ENCODE results near the gene TRIM17.

DNA sequence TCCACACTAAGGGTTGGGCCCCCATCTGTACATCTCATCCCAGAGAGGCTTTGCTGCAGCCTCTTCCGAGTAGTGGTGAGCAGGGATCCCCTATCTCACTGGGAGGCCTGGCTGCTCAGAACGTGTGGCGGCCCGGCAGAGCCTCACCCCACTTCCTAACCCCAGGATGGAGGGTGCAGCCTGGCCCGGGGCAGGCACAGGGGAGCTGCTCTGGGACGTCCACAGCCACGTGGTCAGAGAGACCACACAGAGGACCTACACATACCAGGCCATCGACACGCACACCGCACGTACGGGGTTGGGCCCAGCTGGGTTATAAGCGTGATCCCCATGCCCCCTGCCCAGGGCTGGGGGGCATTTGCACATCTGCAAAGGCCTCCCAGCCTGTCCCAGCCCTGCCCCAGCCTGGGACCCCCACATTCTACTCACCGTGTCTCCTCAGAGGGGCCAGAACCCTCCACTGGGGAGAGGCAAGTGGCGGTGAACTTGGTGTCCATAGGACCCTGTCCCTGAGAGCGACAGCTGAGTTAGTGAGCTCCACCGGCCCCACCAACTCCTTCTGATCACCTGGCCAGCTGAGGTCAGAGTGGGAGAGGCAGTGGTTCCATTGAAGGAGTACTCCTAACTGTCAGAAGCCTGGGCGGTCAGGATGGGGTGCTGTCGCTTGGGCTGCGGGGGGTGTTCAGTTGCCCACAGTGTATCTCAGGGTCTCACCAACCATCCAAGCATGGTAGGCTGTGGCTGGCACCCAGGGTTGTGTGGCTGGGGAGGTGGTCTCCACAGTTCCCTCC lies 51.2 kb downstream of the TRIM17 start:
- TF ChIP-seq, protein P1, sequence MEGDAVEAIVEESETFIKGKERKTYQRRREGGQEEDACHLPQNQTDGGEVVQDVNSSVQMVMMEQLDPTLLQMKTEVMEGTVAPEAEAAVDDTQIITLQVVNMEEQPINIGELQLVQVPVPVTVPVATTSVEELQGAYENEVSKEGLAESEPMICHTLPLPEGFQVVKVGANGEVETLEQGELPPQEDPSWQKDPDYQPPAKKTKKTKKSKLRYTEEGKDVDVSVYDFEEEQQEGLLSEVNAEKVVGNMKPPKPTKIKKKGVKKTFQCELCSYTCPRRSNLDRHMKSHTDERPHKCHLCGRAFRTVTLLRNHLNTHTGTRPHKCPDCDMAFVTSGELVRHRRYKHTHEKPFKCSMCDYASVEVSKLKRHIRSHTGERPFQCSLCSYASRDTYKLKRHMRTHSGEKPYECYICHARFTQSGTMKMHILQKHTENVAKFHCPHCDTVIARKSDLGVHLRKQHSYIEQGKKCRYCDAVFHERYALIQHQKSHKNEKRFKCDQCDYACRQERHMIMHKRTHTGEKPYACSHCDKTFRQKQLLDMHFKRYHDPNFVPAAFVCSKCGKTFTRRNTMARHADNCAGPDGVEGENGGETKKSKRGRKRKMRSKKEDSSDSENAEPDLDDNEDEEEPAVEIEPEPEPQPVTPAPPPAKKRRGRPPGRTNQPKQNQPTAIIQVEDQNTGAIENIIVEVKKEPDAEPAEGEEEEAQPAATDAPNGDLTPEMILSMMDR (IDR thresholded peaks at IDR 0.05; ENCODE audit: low read depth, low read length), result no peak
- TF ChIP-seq EZH2phosphoT487 (IDR thresholded peaks at IDR 0.05; ENCODE audit: low read depth), result no peak
